ENCODE results near the gene IRF1. TPM values are rescaled to one million over a fixed set of nuclear protein-coding genes. Genes with fewer than 3 reads are reported as not detected.
"Not testable (repeated sequence)": the region's sequence is repeated elsewhere in the genome, so short reads cannot be mapped to it uniquely, and the experiment has no call there.

IRF1 gene
- total RNA-seq, 1 donor from 2014 or later: 75.3 TPM

DNA sequence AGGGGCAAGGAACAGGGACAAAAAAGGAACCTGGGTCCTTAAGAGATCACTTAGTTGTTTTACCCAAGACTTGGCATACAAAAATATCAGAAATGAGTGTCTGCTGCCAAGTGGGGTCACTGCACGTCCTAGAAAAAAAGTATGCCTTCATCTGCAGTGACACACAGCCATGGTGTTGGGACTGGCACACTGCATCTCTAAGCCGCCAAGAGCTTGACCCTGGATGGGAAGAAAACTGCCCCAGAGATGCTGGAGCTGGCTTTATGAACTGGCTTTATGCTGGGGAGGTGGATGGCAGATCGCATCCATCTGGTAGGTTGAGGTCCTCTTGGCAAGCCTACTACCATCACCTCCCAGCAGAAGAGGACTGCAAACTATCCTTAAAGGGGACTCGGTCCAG, 51.7 kb downstream of the IRF1 start:
- no peak for DNase-seq (ENCODE audit: low read depth)
- no peaks in the 10 kb centered on the region for H3K27me3 ChIP-seq (ENCODE audit: control insufficient read depth, insufficient read depth, low read length)
- H3K4me3 ChIP-seq (ENCODE audit: low read depth, low read length): no peak overlapping the region
- no peaks in the 10 kb centered on the region for H3K36me3 ChIP-seq (ENCODE audit: control insufficient read depth, insufficient read depth, low read length)
- no peak for TF ChIP-seq CTCF (IDR thresholded peaks at IDR 0.05; ENCODE audit: insufficient read depth, low read length, poor library complexity, severe bottlenecking)

DNA sequence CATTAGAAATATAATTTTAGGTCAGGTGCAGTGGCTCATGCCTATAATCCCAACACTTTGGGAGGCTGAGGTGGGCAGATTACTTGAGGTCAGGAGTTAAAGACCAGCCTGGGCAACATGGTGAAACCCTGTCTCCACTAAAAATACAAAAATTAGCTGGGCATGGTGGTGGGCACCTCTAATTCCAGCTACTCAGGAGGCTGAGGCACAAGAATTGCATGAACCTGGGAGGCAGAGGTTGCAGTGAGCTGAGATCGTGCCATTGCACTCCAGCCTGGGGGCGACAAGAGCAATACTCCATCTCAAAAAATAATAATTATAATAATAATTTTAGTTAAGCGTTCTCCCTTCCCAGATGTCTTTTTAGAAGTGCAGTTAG, 52.3 kb downstream of the IRF1 start:
- not testable (repeated sequence) for H3K4me3 ChIP-seq (ENCODE audit: low read depth, low read length); DNase-seq (ENCODE audit: low read depth); H3K27me3 ChIP-seq (ENCODE audit: control insufficient read depth, insufficient read depth, low read length); H3K36me3 ChIP-seq (ENCODE audit: control insufficient read depth, insufficient read depth, low read length)

DNA sequence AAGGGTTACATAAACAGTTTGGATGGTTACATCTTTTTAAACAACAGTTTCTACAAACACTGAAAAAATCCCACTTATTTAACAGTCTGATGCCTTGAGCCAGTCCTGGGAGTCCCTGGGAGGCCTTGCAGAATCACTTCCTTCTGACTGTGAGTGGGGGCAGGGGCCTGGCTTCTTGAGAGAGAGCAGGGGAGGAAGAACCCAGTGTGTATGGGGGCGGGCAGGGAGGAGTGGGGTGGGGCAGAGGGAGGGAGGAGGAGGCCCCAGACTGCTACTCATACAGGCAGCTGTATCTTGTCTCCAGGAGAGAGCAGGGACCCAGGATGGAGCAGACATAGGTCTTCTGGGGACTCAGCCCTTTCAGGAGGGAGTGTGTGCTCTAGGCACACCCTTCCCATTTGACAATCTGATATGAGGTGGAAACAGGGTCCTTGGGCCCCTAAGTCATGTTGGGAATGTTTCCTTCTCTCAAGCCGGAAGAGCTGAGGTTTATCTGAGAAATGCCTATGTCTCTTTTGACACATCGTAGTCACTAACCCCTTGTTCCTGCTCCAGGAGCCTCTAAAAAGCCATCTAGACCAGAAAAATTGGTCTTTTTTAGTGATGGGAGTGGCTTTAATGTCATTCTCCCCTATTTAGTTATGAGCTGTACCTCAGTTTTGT, 52.8 kb downstream of the IRF1 start:
- DNase-seq (ENCODE audit: low read depth): peak; percentile 56
- no peak for TF ChIP-seq CTCF (IDR thresholded peaks at IDR 0.05; ENCODE audit: insufficient read depth, low read length, poor library complexity, severe bottlenecking)
- Histone ChIP-seq H3K4me3 (ENCODE audit: low read depth, low read length) (no peak overlapping the region), H3K27me3 (ENCODE audit: control insufficient read depth, insufficient read depth, low read length) (no peaks in the 10 kb centered on the region), H3K36me3 (ENCODE audit: control insufficient read depth, insufficient read depth, low read length) (no peaks in the 10 kb centered on the region)

DNA sequence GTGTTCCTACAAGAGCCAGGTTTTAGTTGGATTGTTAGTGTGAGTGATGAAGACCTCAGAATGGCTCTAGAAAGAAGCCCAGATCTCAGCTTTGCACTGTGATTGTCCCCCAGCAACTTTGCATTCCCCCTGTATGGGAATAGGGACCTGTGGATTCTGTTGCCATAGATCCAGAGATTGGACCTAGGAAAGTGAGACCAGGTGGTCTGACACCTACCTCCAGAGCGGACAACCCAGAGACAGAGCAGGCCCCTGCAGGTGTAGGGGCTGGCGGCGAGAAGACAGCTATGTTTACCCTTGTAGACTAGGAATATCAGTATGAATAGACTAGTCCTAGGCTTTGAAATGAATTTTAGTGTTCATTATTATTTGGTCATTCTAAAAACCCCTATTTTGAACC, 53.6 kb downstream of the IRF1 start:
- DNase-seq (ENCODE audit: low read depth): no peak
- Histone ChIP-seq H3K4me3 (ENCODE audit: low read depth, low read length) (no peak overlapping the region), H3K36me3 (ENCODE audit: control insufficient read depth, insufficient read depth, low read length) (no peaks in the 10 kb centered on the region), H3K27me3 (ENCODE audit: control insufficient read depth, insufficient read depth, low read length) (no peaks in the 10 kb centered on the region)
- no peak for TF ChIP-seq CTCF (IDR thresholded peaks at IDR 0.05; ENCODE audit: insufficient read depth, low read length, poor library complexity, severe bottlenecking)

GRCh38 chr5:132435886-132436285, 54.7 kb downstream of the IRF1 start:
- Histone ChIP-seq H3K36me3 (ENCODE audit: control insufficient read depth, insufficient read depth, low read length) (no peaks in the 10 kb centered on the region), H3K27me3 (ENCODE audit: control insufficient read depth, insufficient read depth, low read length) (no peaks in the 10 kb centered on the region), H3K4me3 (ENCODE audit: low read depth, low read length) (no peak overlapping the region)
- DNase-seq (ENCODE audit: low read depth): no peak
- no peak for TF ChIP-seq CTCF (IDR thresholded peaks at IDR 0.05; ENCODE audit: insufficient read depth, low read length, poor library complexity, severe bottlenecking)

GRCh38 chr5:132435447-132435846, 55.1 kb downstream of the IRF1 start:
- H3K36me3 ChIP-seq (ENCODE audit: control insufficient read depth, insufficient read depth, low read length): no peaks in the 10 kb centered on the region
- no peak for DNase-seq (ENCODE audit: low read depth)
- no peak overlapping the region for H3K4me3 ChIP-seq (ENCODE audit: low read depth, low read length)
- no peaks in the 10 kb centered on the region for H3K27me3 ChIP-seq (ENCODE audit: control insufficient read depth, insufficient read depth, low read length)
- TF ChIP-seq CTCF (IDR thresholded peaks at IDR 0.05; ENCODE audit: insufficient read depth, low read length, poor library complexity, severe bottlenecking): no peak

Measured in kidney epithelial cell (primary cell).